HEK293 (cell line): Measurements from ENCODE around the gene CELF4.

ENCODE experiments used
- CTCF ChIA-PET: fragments of 350-600 bp; formaldehyde crosslinking; extraction: SDS; loops from one replicate; lab custom pipeline; 2021; ENCODE audit warnings: antibody characterized with exemption; lab: Yijun Ruan, JAX
- POLR2A ChIA-PET: fragments of 300-600 bp; formaldehyde crosslinking; extraction: SDS; loops from one replicate; lab custom pipeline; 2020; ENCODE audit warnings: antibody characterized with exemption, inconsistent platforms; lab: Yijun Ruan, JAX
- H3K27ac ChIP-seq: fragments of 200-500 bp; sonication (Bioruptor generic); 2 replicates; pipeline ENCODE4 v1.5.1; 2014; ENCODE audit warnings: low read depth, low read length, control low read depth, inconsistent platforms; ENCODE audit errors: extremely low read depth
- H3K36me3 ChIP-seq, 2 experiments: fragments of 200-500 bp in 1 of 2; sonication (Bioruptor generic) in 1 of 2; 1 replicate in 1 of 2; 2 replicates in 1 of 2; pipeline ENCODE4 v1.5.1; 2014 to 2017; ENCODE audit warnings: inconsistent platforms in 2 of 2, low read length in 2 of 2; ENCODE audit not compliant: control insufficient read depth in 2 of 2, insufficient read depth in 1 of 2
- H3K4me1 ChIP-seq: fragments of 200-500 bp; sonication (Bioruptor generic); 2 replicates; pipeline ENCODE4 v1.5.1; 2014; ENCODE audit warnings: mild to moderate bottlenecking, low read length, inconsistent platforms; ENCODE audit not compliant: control insufficient read depth, insufficient read depth
- H3K4me3 ChIP-seq: 2 replicates; pipeline ENCODE4 v1.5.1; 2011; ENCODE audit warnings: low read depth, mild to moderate bottlenecking, control low read depth, low read length, moderate library complexity
- H3K9me3 ChIP-seq: fragments of 200-500 bp; sonication (Bioruptor generic); 2 replicates; pipeline ENCODE4 v1.5.1; 2014; ENCODE audit warnings: low read depth, low read length, inconsistent platforms; ENCODE audit not compliant: control insufficient read depth, insufficient read depth
- IKZF3 ChIP-seq: fragments of 450-650 bp; IDR thresholded peaks from 2 replicates; pipeline ENCODE4 v1.5.0; 2018; ENCODE audit warnings: missing biosample characterization, mild to moderate bottlenecking, missing genetic modification characterization, moderate library complexity
- KLF8 ChIP-seq: fragments of 450-650 bp; formaldehyde crosslinking; IDR thresholded peaks from 2 replicates; pipeline ENCODE4 v1.5.1; 2016; ENCODE audit warnings: missing biosample characterization, missing genetic modification characterization
- MYNN ChIP-seq: fragments of 450-650 bp; formaldehyde crosslinking; IDR thresholded peaks from 2 replicates; pipeline ENCODE4 v1.5.1; 2016; ENCODE audit warnings: missing biosample characterization, missing genetic modification characterization, borderline replicate concordance
- SCRT1 ChIP-seq: fragments of 450-650 bp; formaldehyde crosslinking; IDR thresholded peaks from 2 replicates; pipeline ENCODE4 v1.5.1; 2016; ENCODE audit warnings: missing biosample characterization, missing genetic modification characterization, borderline replicate concordance
- SP3 ChIP-seq: fragments of 450-650 bp; formaldehyde crosslinking; IDR thresholded peaks from 2 replicates; pipeline ENCODE4 v1.5.1; 2016; ENCODE audit warnings: missing biosample characterization, missing genetic modification characterization
- TRIM28 ChIP-seq: IDR thresholded peaks from 2 replicates; pipeline ENCODE4 v1.6.1; 2011; ENCODE audit warnings: low read length, control low read depth, borderline replicate concordance
- ZBTB1 ChIP-seq: fragments of 450-650 bp; formaldehyde crosslinking; IDR thresholded peaks from 2 replicates; pipeline ENCODE4 v1.5.1; 2016; ENCODE audit warnings: missing biosample characterization, missing genetic modification characterization
- ZBTB44 ChIP-seq: fragments of 450-650 bp; IDR thresholded peaks from 2 replicates; pipeline ENCODE4 v1.5.1; 2018; ENCODE audit warnings: missing biosample characterization, mild to moderate bottlenecking, missing genetic modification characterization
- ZBTB7A ChIP-seq: fragments of 450-650 bp; formaldehyde crosslinking; IDR thresholded peaks from 2 replicates; pipeline ENCODE4 v1.5.1; 2016; ENCODE audit warnings: low read depth, missing biosample characterization, missing genetic modification characterization
- ZNF362 ChIP-seq: fragments of 450-650 bp; formaldehyde crosslinking; IDR thresholded peaks from 2 replicates; pipeline ENCODE4 v1.5.1; 2016; ENCODE audit warnings: missing biosample characterization, missing genetic modification characterization
- ZNF391 ChIP-seq: fragments of 450-650 bp; formaldehyde crosslinking; IDR thresholded peaks from 2 replicates; pipeline ENCODE4 v1.5.1; 2016; ENCODE audit warnings: low read depth, missing biosample characterization, missing genetic modification characterization, borderline replicate concordance
- ZNF426 ChIP-seq: fragments of 450-650 bp; formaldehyde crosslinking; IDR thresholded peaks from 2 replicates; pipeline ENCODE4 v1.5.1; 2017; ENCODE audit warnings: missing biosample characterization, missing genetic modification characterization, mild to moderate bottlenecking, inconsistent platforms, moderate library complexity
- ZNF488 ChIP-seq: fragments of 450-650 bp; formaldehyde crosslinking; IDR thresholded peaks from 2 replicates; pipeline ENCODE4 v1.5.1; 2016; ENCODE audit warnings: missing biosample characterization, missing genetic modification characterization
- ZNF514 ChIP-seq: fragments of 450-650 bp; formaldehyde crosslinking; IDR thresholded peaks from 2 replicates; pipeline ENCODE4 v1.5.1; 2016; ENCODE audit warnings: missing biosample characterization, missing genetic modification characterization
- ZNF529 ChIP-seq: fragments of 450-650 bp; formaldehyde crosslinking; IDR thresholded peaks from 2 replicates; pipeline ENCODE4 v1.5.1; 2017; ENCODE audit warnings: missing genetic modification characterization, missing biosample characterization; ENCODE audit not compliant: insufficient replicate concordance
- ZNF600 ChIP-seq: fragments of 450-650 bp; formaldehyde crosslinking; IDR thresholded peaks from 2 replicates; pipeline ENCODE4 v1.5.1; 2016; ENCODE audit warnings: missing biosample characterization, missing genetic modification characterization
- TF ChIP-seq, protein P1 (sequence below): fragments of 450-650 bp; formaldehyde crosslinking; IDR thresholded peaks from 2 replicates; pipeline ENCODE4 v1.5.1; 2016; ENCODE audit warnings: missing biosample characterization, missing genetic modification characterization
- TF ChIP-seq, protein P2 (sequence below): sonication (generic); formaldehyde crosslinking; IDR thresholded peaks from 2 replicates; pipeline ENCODE4 v1.8.1; 2022; ENCODE audit warnings: mild to moderate bottlenecking, moderate library complexity, missing genetic modification reagents

The CELF4 gene

GRCh38 chr18:37293359-37293758 lies 272.2 kb downstream of the CELF4 start:
- CTCF ChIA-PET = interaction anchor here (0.5 to 4.0 kb wide), 7 partner anchors 10 to 293 kb away, joined by 3 to 27 read pairs (median 5); no protein-coding TSS in a partner anchor
- Histone ChIP-seq H3K9me3 (no peaks in the 10 kb centered on the region), H3K4me3 (no peak overlapping the region), H3K27ac (no peak overlapping the region), H3K4me1 (no peaks in the 10 kb centered on the region), H3K36me3 (no peaks in the 10 kb centered on the region)
- POLR2A ChIA-PET = no interaction called here
- TF ChIP-seq TRIM28 (no peak), KLF8 (no peak), ZNF362 (tag by site-specific recombination) (no peak), ZBTB44 (tag by site-specific recombination) (no peak), ZNF600 (no peak), ZBTB7A (tag by site-specific recombination) (no peak), ZNF514 (no peak), ZNF426 (tag by site-specific recombination) (no peak), ZNF488 (tag by site-specific recombination) (no peak), ZNF529 (no peak), SCRT1 (tag by site-specific recombination) (no peak), MYNN (no peak), IKZF3 (tag by site-specific recombination) (no peak), SP3 (tag by site-specific recombination) (no peak)
- TF ChIP-seq, protein P1, sequence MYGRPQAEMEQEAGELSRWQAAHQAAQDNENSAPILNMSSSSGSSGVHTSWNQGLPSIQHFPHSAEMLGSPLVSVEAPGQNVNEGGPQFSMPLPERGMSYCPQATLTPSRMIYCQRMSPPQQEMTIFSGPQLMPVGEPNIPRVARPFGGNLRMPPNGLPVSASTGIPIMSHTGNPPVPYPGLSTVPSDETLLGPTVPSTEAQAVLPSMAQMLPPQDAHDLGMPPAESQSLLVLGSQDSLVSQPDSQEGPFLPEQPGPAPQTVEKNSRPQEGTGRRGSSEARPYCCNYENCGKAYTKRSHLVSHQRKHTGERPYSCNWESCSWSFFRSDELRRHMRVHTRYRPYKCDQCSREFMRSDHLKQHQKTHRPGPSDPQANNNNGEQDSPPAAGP = no peak
- TF ChIP-seq, protein P2, sequence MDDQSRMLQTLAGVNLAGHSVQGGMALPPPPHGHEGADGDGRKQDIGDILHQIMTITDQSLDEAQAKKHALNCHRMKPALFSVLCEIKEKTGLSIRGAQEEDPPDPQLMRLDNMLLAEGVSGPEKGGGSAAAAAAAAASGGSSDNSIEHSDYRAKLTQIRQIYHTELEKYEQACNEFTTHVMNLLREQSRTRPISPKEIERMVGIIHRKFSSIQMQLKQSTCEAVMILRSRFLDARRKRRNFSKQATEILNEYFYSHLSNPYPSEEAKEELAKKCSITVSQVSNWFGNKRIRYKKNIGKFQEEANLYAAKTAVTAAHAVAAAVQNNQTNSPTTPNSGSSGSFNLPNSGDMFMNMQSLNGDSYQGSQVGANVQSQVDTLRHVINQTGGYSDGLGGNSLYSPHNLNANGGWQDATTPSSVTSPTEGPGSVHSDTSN (CRISPR knock-in tag) = no peak

DNA sequence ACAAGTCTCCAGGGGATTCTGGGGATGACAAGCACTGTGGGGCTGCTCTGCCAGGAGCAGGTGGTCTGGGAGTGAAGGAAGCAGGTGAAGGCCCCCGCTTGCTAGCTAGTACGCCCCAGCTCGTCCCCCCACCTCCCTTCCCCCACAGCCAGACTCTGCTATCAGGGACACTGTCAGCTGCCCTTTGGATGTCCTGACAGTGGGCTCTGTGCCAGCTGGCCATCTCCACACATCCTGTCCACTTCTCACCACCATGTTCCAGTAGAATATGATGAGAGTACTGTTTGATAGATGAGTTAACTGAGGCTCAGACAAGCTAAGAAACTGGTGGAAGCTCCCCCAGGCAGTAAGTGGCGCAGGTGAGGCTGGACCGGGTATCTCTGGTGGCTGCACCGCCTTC lies 276.2 kb downstream of the CELF4 start:
- Histone ChIP-seq H3K9me3 (no peaks in the 10 kb centered on the region), H3K4me3 (no peak overlapping the region), H3K36me3 (no peaks in the 10 kb centered on the region), H3K27ac (no peak overlapping the region), H3K4me1 (no peaks in the 10 kb centered on the region)
- TF ChIP-seq ZBTB1 (tag by site-specific recombination) (no peak), ZNF391 (no peak), IKZF3 (tag by site-specific recombination) (no peak)
- ChIA-PET POLR2A (no interaction called here), CTCF (interaction anchor here (0.6 to 1.1 kb wide), 2 partner anchors 51 to 96 kb away, joined by 3 to 4 read pairs; no protein-coding TSS in a partner anchor)
